ENCODE results near the gene HAUS8. TPM values are rescaled to one million over a fixed set of nuclear protein-coding genes. Genes with fewer than 3 reads are reported as not detected.

The HAUS8 gene
- total and polyA plus RNA-seq, 10 of the 15 experiments (the other 5 are each of a cell fraction or from before 2014, with no cell fraction given): 22.7 to 43.9 (median 34.4) TPM

- TF ChIP-seq NKRF (conservative IDR thresholded peaks at IDR 0.05): no peak
- no peak for TF ChIP-seq PAX8 (IDR thresholded peaks at IDR 0.05)
- no peak for TF ChIP-seq FOXM1 (IDR thresholded peaks at IDR 0.05; ENCODE audit: low read depth, low read length)
- TF ChIP-seq SMAD1 (IDR thresholded peaks at IDR 0.05; ENCODE audit: low read depth, partially characterized antibody): no peak
- no peak for TF ChIP-seq GATAD2B (conservative IDR thresholded peaks at IDR 0.05; ENCODE audit: low read depth)
- TF ChIP-seq SIN3A (IDR thresholded peaks at IDR 0.05; ENCODE audit: low read depth, low read length): no peak
- TF ChIP-seq BCL11A (IDR thresholded peaks at IDR 0.05; ENCODE audit: low read depth, low read length): no peak
These were observed 47.8 kb upstream of the HAUS8 start (continued) for GRCh38 chr19:17123041-17123440.

- Histone ChIP-seq H4K20me1 (ENCODE audit: control insufficient read depth, insufficient read depth) (no peaks in the 10 kb centered on the region), H3K9ac (ENCODE audit: control insufficient read depth, insufficient read depth, low read length) (no peak overlapping the region), H2AFZ (ENCODE audit: control insufficient read depth, low read depth, low read length) (no peak overlapping the region), H3K79me2 (ENCODE audit: control insufficient read depth, insufficient read depth, low read length) (peaks cover 49% of the 10 kb centered on the region), H3K4me2 (ENCODE audit: control insufficient read depth, insufficient read depth) (peak overlapping the region; percentile 34; the same call in 1 of the 2 replicates), H3K9me3 (replicated peaks; ENCODE audit: control insufficient read depth, insufficient read depth, low read length) (no peaks in the 10 kb centered on the region), H3K4me1 (ENCODE audit: control insufficient read depth, insufficient read depth, low read length) (peaks cover 48% of the 10 kb centered on the region), H3K36me3 (ENCODE audit: control insufficient read depth in 2 of 2, insufficient read depth in 2 of 2, low read length in 1 of 2) (peaks cover 6 to 23% of the 10 kb centered on the region in 2 experiments; a peak in 3 of 4 replicates), H3K27me3 (replicated peaks in 1 of 2; ENCODE audit: control insufficient read depth in 2 of 2, insufficient read depth in 2 of 2, low read length in 1 of 2) (no peaks in the 10 kb centered on the region), H3K4me3 (no peak overlapping the region), H3K27ac (ENCODE audit: control insufficient read depth, insufficient read depth) (peak overlapping the region; percentile 9; the same call in 1 of the 2 replicates)
- ChIA-PET POLR2A (interaction anchor here (0.5 to 6.2 kb wide), 3 partner anchors 13 to 45 kb away, joined by 3 to 111 read pairs (median 64); partner anchors contain the start of genes HAUS8 and MYO9B), SMC1A (ENCODE audit: uncharacterized antibody, unreplicated experiment) (interaction anchor here (0.7 to 7.3 kb wide), 5 partner anchors 14 to 625 kb away, joined by 3 to 88 read pairs (median 3); partner anchors contain the start of gene MYO9B), CTCF (interaction anchor here (4.6 kb wide), 1 partner anchor 12 kb away, joined by 30 read pairs; no protein-coding TSS in a partner anchor), RAD21 (ENCODE audit: unreplicated experiment) (interaction anchor here (1.0 to 5.9 kb wide), 4 partner anchors 14 to 48 kb away, joined by 3 to 90 read pairs (median 3); no protein-coding TSS in a partner anchor)
- DNase-seq (ENCODE audit: low read depth, low spot score) (no peak), FAIRE-seq (no peak), ATAC-seq (no peak)
- 27% methylated on average over 9 of the region's 9 CpGs for WGBS (ENCODE audit: insufficient coverage, insufficient replicate concordance, low lambda C conversion rate, missing lambda C conversion rate)
- in situ Hi-C loops (cut with MboI): no loop called here
- BruUV-seq (replicated peaks): no TSS peak
- intact Hi-C loops (cut with micrococcal nuclease; ENCODE audit: unreplicated experiment): no loop called here
- TF ChIP-seq E2F4 (IDR thresholded peaks at IDR 0.05; ENCODE audit: low read depth, low read length): no peak
- no peak for TF ChIP-seq ZBTB4 (CRISPR knock-in tag; IDR thresholded peaks at IDR 0.05)
- TF ChIP-seq MLLT1 (IDR thresholded peaks at IDR 0.05): 0 out of 2 replicates have a peak, but pooled peaks have one; percentile 9
- TF ChIP-seq ATF3 (IDR thresholded peaks at IDR 0.05; ENCODE audit: borderline replicate concordance, extremely low read depth, low read depth, low read length): no peak
These were observed 46.6 kb upstream of the HAUS8 start for GRCh38 chr19:17121736-17122293.
